Neural progenitor cell (in vitro differentiated cells): Measurements from ENCODE around the gene ERAP2. TPM values are rescaled to one million over a fixed set of nuclear protein-coding genes. Genes with fewer than 3 reads are reported as not detected.

Source experiments
- DNase-seq: peaks from one replicate; pipeline ENCODE4 v3.0.0-alpha.2; 2016; ENCODE audit warnings: low spot score
- H2AFZ ChIP-seq: fragments of 200-600 bp; sonication (generic); replicated peaks from 2 replicates; pipeline ENCODE4 v1.6.1; 2016; ENCODE audit warnings: antibody characterized with exemption
- H3F3A ChIP-seq: fragments of 200-600 bp; sonication (generic); 2 replicates; pipeline ENCODE4 v1.6.1; 2016; ENCODE audit warnings: antibody characterized with exemption, low read depth
- H3K27ac ChIP-seq: fragments of 200-600 bp; sonication (generic); 2 replicates; pipeline ENCODE4 v1.5.1; 2016; ENCODE audit warnings: mild to moderate bottlenecking
- H3K27me3 ChIP-seq: fragments of 200-600 bp; sonication (generic); 2 replicates; pipeline ENCODE4 v1.6.1; 2016; ENCODE audit warnings: mild to moderate bottlenecking, moderate library complexity
- H3K36me3 ChIP-seq: fragments of 200-600 bp; sonication (generic); 2 replicates; pipeline ENCODE4 v1.5.1; 2016
- H3K4me1 ChIP-seq: fragments of 200-600 bp; sonication (generic); 2 replicates; pipeline ENCODE4 v1.6.1; 2016; ENCODE audit warnings: mixed run types
- H3K4me2 ChIP-seq: fragments of 200-600 bp; sonication (generic); 2 replicates; pipeline ENCODE4 v1.6.1; 2016
- H3K4me3 ChIP-seq: fragments of 200-600 bp; sonication (generic); 2 replicates; pipeline ENCODE4 v1.5.1; 2016
- H3K79me2 ChIP-seq: fragments of 200-600 bp; sonication (generic); 2 replicates; pipeline ENCODE4 v1.6.1; 2016; ENCODE audit warnings: low read depth
- H3K9ac ChIP-seq: fragments of 200-600 bp; sonication (generic); 2 replicates; pipeline ENCODE4 v1.6.1; 2016
- H3K9me3 ChIP-seq: fragments of 200-600 bp; sonication (generic); 2 replicates; pipeline ENCODE4 v1.5.1; 2016; ENCODE audit warnings: low read depth
- H4K20me1 ChIP-seq: fragments of 200-600 bp; sonication (generic); 2 replicates; pipeline ENCODE4 v1.6.1; 2016; ENCODE audit warnings: low read depth
- H3K27ac Mint-ChIP-seq: 3 replicates; pipeline ENCODE4 v1.8.0; 2021; ENCODE audit warnings: mixed read lengths
- H3K27me3 Mint-ChIP-seq: 2 replicates; pipeline ENCODE4 v1.8.0; 2022; ENCODE audit warnings: low read depth, mild to moderate bottlenecking, inconsistent platforms, moderate library complexity, mixed read lengths; ENCODE audit not compliant: insufficient read depth
- H3K36me3 Mint-ChIP-seq: 3 replicates; pipeline ENCODE4 v1.8.0; 2021; ENCODE audit warnings: mixed read lengths
- H3K4me1 Mint-ChIP-seq: 3 replicates; pipeline ENCODE4 v1.8.0; 2021; ENCODE audit warnings: mixed read lengths
- H3K4me3 Mint-ChIP-seq: 3 replicates; pipeline ENCODE4 v1.8.0; 2021; ENCODE audit warnings: mild to moderate bottlenecking, moderate library complexity, mixed read lengths
- H3K9me3 Mint-ChIP-seq: 3 replicates; pipeline ENCODE4 v1.8.0; 2020; ENCODE audit warnings: mixed read lengths
- CTCF ChIP-seq: fragments of 200-600 bp; sonication (generic); IDR thresholded peaks from 2 replicates; pipeline ENCODE4 v1.5.1; 2017; ENCODE audit warnings: antibody characterized with exemption, mild to moderate bottlenecking
- EZH2 ChIP-seq: fragments of 200-600 bp; sonication (generic); IDR thresholded peaks from 2 replicates; pipeline ENCODE4 v1.6.1; 2017; ENCODE audit warnings: antibody characterized with exemption, mild to moderate bottlenecking, moderate library complexity
- EZH2phosphoT487 ChIP-seq: fragments of 200-600 bp; sonication (generic); IDR thresholded peaks from 2 replicates; pipeline ENCODE4 v1.6.1; 2017; ENCODE audit warnings: antibody characterized with exemption
- total RNA-seq: library from RNA; depleted of rRNA; stranded (reverse); fragments of >200 nt; gene quantifications from 2 replicates; pipeline ENCODE4 v1.2.3, GENCODE V29; 2015; ENCODE audit warnings: low replicate concordance

ERAP2 gene
- total RNA-seq, 1 donor from 2014 or later, result not detected

GRCh38 chr5:96893342-96893741 lies 17.0 kb downstream of the ERAP2 start:
- Histone ChIP-seq H3K4me3 (no peak overlapping the region), H3F3A (no peaks in the 10 kb centered on the region), H3K79me2 (no peaks in the 10 kb centered on the region), H3K27me3 (no peaks in the 10 kb centered on the region), H3K36me3 (no peaks in the 10 kb centered on the region), H3K4me2 (no peak overlapping the region), H3K27ac (no peak overlapping the region), H2AFZ (no peak overlapping the region), H4K20me1 (no peaks in the 10 kb centered on the region), H3K4me1 (peaks cover 7% of the 10 kb centered on the region), H3K9me3 (no peaks in the 10 kb centered on the region), H3K9ac (no peak overlapping the region)
- Mint-ChIP-seq H3K27ac (no peak overlapping the region), H3K27me3 (no peaks in the 10 kb centered on the region), H3K9me3 (no peaks in the 10 kb centered on the region), H3K36me3 (no peaks in the 10 kb centered on the region), H3K4me3 (no peak overlapping the region), H3K4me1 (peaks cover 6% of the 10 kb centered on the region)
- TF ChIP-seq EZH2 (no peak), CTCF (no peak), EZH2phosphoT487 (no peak)
- DNase-seq, result no peak

GRCh38 chr5:96896276-96896675 lies 20.0 kb downstream of the ERAP2 start:
- no peak for DNase-seq
- Histone ChIP-seq H3F3A (no peaks in the 10 kb centered on the region), H3K9me3 (no peaks in the 10 kb centered on the region), H3K27me3 (no peaks in the 10 kb centered on the region), H3K4me2 (no peak overlapping the region), H3K4me3 (no peak overlapping the region), H2AFZ (no peak overlapping the region), H4K20me1 (no peaks in the 10 kb centered on the region), H3K9ac (no peak overlapping the region), H3K36me3 (no peaks in the 10 kb centered on the region), H3K79me2 (no peaks in the 10 kb centered on the region), H3K4me1 (peaks cover 7% of the 10 kb centered on the region), H3K27ac (no peak overlapping the region)
- Mint-ChIP-seq H3K4me3 (no peak overlapping the region), H3K27ac (no peak overlapping the region), H3K36me3 (no peaks in the 10 kb centered on the region), H3K4me1 (peaks cover 6% of the 10 kb centered on the region), H3K27me3 (no peaks in the 10 kb centered on the region), H3K9me3 (no peaks in the 10 kb centered on the region)
- TF ChIP-seq EZH2phosphoT487 (no peak), CTCF (no peak), EZH2 (no peak)

GRCh38 chr5:96896806-96897205 lies 20.5 kb downstream of the ERAP2 start:
- H3K27ac ChIP-seq, result no peak overlapping the region
- Mint-ChIP-seq H3K36me3 (no peaks in the 10 kb centered on the region), H3K9me3 (no peaks in the 10 kb centered on the region), H3K4me3 (no peak overlapping the region), H3K4me1 (peaks cover 6% of the 10 kb centered on the region), H3K27ac (no peak overlapping the region), H3K27me3 (no peaks in the 10 kb centered on the region)
- H3K4me2 ChIP-seq, result no peak overlapping the region
- H3F3A ChIP-seq, result no peaks in the 10 kb centered on the region
- no peaks in the 10 kb centered on the region for H3K27me3 ChIP-seq
- no peaks in the 10 kb centered on the region for H3K9me3 ChIP-seq
- no peak overlapping the region for H3K9ac ChIP-seq
- no peak overlapping the region for H2AFZ ChIP-seq
- H4K20me1 ChIP-seq, result no peaks in the 10 kb centered on the region
- no peak for DNase-seq
- H3K36me3 ChIP-seq, result no peaks in the 10 kb centered on the region
- no peaks in the 10 kb centered on the region for H3K79me2 ChIP-seq
- peaks cover 7% of the 10 kb centered on the region for H3K4me1 ChIP-seq
- H3K4me3 ChIP-seq, result no peak overlapping the region
- no peak for TF ChIP-seq EZH2
- no peak for TF ChIP-seq EZH2phosphoT487
- no peak for TF ChIP-seq CTCF
